Smooth muscle cell (in vitro differentiated cells): Measurements from ENCODE around the gene NR4A1. TPM values are rescaled to one million over a fixed set of nuclear protein-coding genes. Genes with fewer than 3 reads are reported as not detected.

ENCODE experiments used
- DNase-seq: peaks from one replicate; lab custom pipeline; 2025; ENCODE audit not compliant: unreplicated experiment; lab: John Stamatoyannopoulos, UW
- H2AFZ ChIP-seq: fragments of 200-600 bp; sonication (generic); 2 replicates; pipeline ENCODE4 v1.6.0; 2016; ENCODE audit warnings: antibody characterized with exemption, low read depth, mild to moderate bottlenecking
- H3F3A ChIP-seq: fragments of 200-600 bp; sonication (generic); 2 replicates; pipeline ENCODE4 v1.6.0; 2017; ENCODE audit warnings: antibody characterized with exemption, low read depth
- H3K27ac ChIP-seq: fragments of 200-600 bp; sonication (generic); 2 replicates; pipeline ENCODE4 v1.5.1; 2016; ENCODE audit warnings: low read depth, mild to moderate bottlenecking
- H3K27me3 ChIP-seq: fragments of 200-600 bp; sonication (generic); 2 replicates; pipeline ENCODE4 v1.6.1; 2016; ENCODE audit warnings: low read depth, mild to moderate bottlenecking
- H3K36me3 ChIP-seq: fragments of 200-600 bp; sonication (generic); 2 replicates; pipeline ENCODE4 v1.5.1; 2016; ENCODE audit warnings: low read depth
- H3K4me1 ChIP-seq: fragments of 200-600 bp; sonication (generic); 2 replicates; pipeline ENCODE4 v1.5.1; 2016; ENCODE audit warnings: low read depth
- H3K4me2 ChIP-seq: fragments of 200-600 bp; sonication (generic); 2 replicates; pipeline ENCODE4 v1.6.0; 2016; ENCODE audit warnings: mild to moderate bottlenecking
- H3K4me3 ChIP-seq: fragments of 200-600 bp; sonication (generic); 2 replicates; pipeline ENCODE4 v1.5.1; 2016; ENCODE audit warnings: mild to moderate bottlenecking
- H3K79me2 ChIP-seq: fragments of 200-600 bp; sonication (generic); 2 replicates; pipeline ENCODE4 v1.6.0; 2016; ENCODE audit warnings: low read depth, mild to moderate bottlenecking
- H3K9ac ChIP-seq: fragments of 200-600 bp; sonication (generic); 2 replicates; pipeline ENCODE4 v1.6.0; 2016; ENCODE audit warnings: low read depth
- H3K9me3 ChIP-seq: fragments of 200-600 bp; sonication (generic); replicated peaks from 2 replicates; pipeline ENCODE4 v1.5.1; 2016; ENCODE audit warnings: low read depth
- H4K20me1 ChIP-seq: fragments of 200-600 bp; sonication (generic); 2 replicates; pipeline ENCODE4 v1.6.0; 2016; ENCODE audit warnings: low read depth
- WGBS: methylation state at CpG from one replicate; pipeline ENCODE4 v1.1.7; 2016; ENCODE audit warnings: low lambda C conversion rate; 5-methylcytosine and 5-hydroxymethylcytosine counted together
- polyA plus RNA-seq: library from polyadenylated mRNA; unstranded; fragments of >200 nt; fragmentation: Nextera tagmentation; extraction: Ambion mirVana; gene quantifications from 2 replicates; pipeline ENCODE4 v1.2.1, GENCODE V29; 2016
- total RNA-seq: library from RNA; depleted of rRNA; stranded (reverse); fragments of >200 nt; gene quantifications from 2 replicates; pipeline ENCODE4 v1.2.3, GENCODE V29; 2014
- TF ChIP-seq, protein P1 (sequence below): fragments of 200-600 bp; sonication (generic); IDR thresholded peaks from 2 replicates; pipeline ENCODE4 v1.5.1; 2017; ENCODE audit warnings: borderline replicate concordance, mild to moderate bottlenecking, antibody characterized with exemption; ENCODE audit not compliant: insufficient read depth, poor library complexity, severe bottlenecking

Gene NR4A1
- total and polyA plus RNA-seq, 2 experiments from 2014 or later, result 182 to 634 TPM

DNA sequence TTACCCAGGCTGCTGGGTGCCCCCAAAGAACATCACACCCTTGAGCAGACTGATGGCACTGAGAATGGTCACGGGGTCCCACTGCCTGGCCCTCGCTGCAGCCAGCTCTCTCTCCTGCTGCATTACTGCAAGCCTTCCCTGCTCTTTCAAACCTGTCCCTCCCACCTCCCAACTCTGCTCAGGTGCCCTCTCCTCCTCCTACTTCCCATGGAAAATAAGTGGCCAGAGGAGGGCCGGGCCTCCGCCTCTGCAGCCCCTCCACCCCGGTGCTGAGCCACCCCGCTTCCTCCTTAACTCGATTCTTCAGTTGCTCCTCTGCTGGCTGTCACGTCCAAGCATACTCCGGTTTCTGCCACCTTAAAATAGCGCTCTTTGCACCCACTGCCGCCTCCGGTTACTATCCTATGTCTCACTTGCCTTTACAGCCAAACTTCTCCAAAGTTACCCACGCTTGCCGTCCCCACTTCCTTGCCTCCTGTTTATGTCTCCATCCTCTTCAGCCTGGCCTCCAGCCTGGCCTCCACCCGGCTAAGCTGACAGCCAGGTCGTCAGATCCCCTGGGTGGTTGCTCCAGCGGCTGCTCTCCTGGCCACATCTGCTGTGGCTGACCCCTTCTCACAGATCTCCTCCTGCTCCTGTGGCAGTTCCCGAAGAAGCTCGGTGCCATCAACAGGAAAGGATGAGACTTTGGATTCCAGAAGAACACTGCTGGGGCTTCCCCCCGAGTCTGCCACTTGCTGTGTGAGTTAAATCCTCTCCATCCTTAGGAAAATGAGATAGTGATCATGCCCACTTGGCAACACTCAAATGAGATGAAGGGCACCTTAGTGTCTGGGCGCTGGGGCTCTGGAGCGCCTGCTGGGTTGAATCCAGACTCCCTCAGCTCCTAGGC lies 35.9 kb downstream of the NR4A1 start:
- Histone ChIP-seq H3K9me3 (no peaks in the 10 kb centered on the region), H3K36me3 (no peaks in the 10 kb centered on the region), H3K4me1 (no peaks in the 10 kb centered on the region), H2AFZ (no peak overlapping the region), H3K4me3 (no peak overlapping the region), H4K20me1 (no peaks in the 10 kb centered on the region), H3K9ac (no peak overlapping the region), H3K27ac (no peak overlapping the region), H3K79me2 (no peaks in the 10 kb centered on the region), H3F3A (no peaks in the 10 kb centered on the region), H3K4me2 (no peak overlapping the region), H3K27me3 (peaks cover 22% of the 10 kb centered on the region)
- DNase-seq, result no peak
- TF ChIP-seq, protein P1, sequence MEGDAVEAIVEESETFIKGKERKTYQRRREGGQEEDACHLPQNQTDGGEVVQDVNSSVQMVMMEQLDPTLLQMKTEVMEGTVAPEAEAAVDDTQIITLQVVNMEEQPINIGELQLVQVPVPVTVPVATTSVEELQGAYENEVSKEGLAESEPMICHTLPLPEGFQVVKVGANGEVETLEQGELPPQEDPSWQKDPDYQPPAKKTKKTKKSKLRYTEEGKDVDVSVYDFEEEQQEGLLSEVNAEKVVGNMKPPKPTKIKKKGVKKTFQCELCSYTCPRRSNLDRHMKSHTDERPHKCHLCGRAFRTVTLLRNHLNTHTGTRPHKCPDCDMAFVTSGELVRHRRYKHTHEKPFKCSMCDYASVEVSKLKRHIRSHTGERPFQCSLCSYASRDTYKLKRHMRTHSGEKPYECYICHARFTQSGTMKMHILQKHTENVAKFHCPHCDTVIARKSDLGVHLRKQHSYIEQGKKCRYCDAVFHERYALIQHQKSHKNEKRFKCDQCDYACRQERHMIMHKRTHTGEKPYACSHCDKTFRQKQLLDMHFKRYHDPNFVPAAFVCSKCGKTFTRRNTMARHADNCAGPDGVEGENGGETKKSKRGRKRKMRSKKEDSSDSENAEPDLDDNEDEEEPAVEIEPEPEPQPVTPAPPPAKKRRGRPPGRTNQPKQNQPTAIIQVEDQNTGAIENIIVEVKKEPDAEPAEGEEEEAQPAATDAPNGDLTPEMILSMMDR, result no peak
- WGBS, result 88% methylated on average over 22 of the region's 22 CpGs

DNA sequence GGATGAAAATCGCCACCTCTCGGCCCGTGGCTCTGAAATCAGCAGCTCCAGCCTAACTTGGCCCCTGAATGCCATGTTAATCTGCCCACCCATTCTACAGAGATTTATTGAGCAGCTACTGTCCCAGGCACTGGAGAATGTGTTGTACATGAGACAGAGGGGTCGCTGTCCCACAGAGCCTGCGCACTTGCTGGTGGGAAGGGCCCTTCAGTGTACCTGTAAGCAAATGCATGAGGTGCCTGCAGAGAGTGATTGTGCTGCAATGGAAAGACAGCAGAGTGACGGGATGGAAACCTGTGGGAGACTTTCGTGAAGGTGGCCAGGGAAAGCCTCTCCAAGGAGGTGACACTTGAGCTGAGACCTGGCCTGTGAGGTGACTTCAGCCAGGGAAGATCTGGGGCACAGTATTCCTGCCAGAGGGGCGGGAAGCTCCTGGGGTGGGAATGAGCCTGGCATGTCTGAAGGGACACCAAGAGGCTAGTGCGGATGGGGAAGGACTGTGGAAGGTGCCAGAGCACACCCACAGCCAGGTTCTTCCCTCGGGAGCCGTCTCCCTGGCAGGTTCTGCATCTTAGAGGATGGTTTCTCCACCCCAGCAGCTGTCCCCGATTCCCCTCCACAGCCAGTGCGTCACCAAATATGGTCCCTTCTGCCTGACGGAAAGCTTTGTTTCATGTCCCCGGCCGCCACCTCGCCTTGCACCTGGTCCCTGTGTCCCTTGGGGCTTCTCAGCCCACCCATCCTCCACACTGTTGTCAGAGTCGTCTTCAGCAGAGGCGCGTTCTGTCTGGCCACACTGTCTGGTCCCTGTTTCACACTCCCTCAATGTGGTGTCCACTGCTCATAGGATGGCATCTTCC lies 36.9 kb downstream of the NR4A1 start:
- 91% methylated on average over 18 of the region's 20 CpGs for WGBS
- H3K9ac ChIP-seq, result no peak overlapping the region

DNA sequence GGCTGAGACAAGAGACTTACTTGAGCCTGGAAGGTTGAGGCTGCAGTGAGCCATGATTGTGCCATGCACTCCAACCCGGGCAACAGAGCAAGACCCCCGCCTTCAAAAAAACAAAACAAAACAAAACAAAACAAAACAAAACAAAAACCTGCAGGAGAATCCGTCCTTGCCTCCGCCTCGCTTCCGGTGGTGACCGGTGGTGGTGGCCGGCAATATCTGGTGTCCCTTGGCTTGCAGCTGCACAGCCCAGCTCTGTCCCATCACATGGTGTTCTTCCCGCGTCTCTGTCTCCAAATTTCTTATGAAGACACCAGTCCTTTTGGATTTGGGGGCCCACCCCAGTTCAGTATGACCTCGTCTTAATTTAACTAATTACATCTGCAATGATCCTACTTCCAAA lies 38.2 kb downstream of the NR4A1 start:
- no peak overlapping the region for H2AFZ ChIP-seq
- no peaks in the 10 kb centered on the region for H3K4me1 ChIP-seq
- H3K4me2 ChIP-seq, result no peak overlapping the region
- no peak overlapping the region for H3K4me3 ChIP-seq
- TF ChIP-seq, protein P1, result no peak
- peaks cover 27% of the 10 kb centered on the region for H3K27me3 ChIP-seq
- DNase-seq, result no peak
- no peaks in the 10 kb centered on the region for H3K79me2 ChIP-seq
- H3K36me3 ChIP-seq, result no peaks in the 10 kb centered on the region
- no peaks in the 10 kb centered on the region for H3K9me3 ChIP-seq
- no peaks in the 10 kb centered on the region for H4K20me1 ChIP-seq
- no peak overlapping the region for H3K27ac ChIP-seq
- no peak overlapping the region for H3K9ac ChIP-seq
- H3F3A ChIP-seq, result no peaks in the 10 kb centered on the region
- 92% methylated on average over 11 of the region's 11 CpGs for WGBS

More for the DNA sequence above, 36.9 kb downstream of the NR4A1 start:
- Histone ChIP-seq H3K36me3 (no peaks in the 10 kb centered on the region), H3K4me2 (no peak overlapping the region), H4K20me1 (no peaks in the 10 kb centered on the region), H3K4me3 (no peak overlapping the region), H3K4me1 (no peaks in the 10 kb centered on the region), H3K9me3 (no peaks in the 10 kb centered on the region), H3K79me2 (no peaks in the 10 kb centered on the region), H3K27ac (no peak overlapping the region), H3F3A (no peaks in the 10 kb centered on the region), H3K27me3 (peaks cover 27% of the 10 kb centered on the region), H2AFZ (no peak overlapping the region)
- no peak for DNase-seq
- TF ChIP-seq, protein P1, result no peak
